GM12891 (cell line): ENCODE measurements around the gene POU2AF1.

ENCODE experiments used
- PAX5 ChIP-seq: IDR thresholded peaks from 2 replicates; pipeline ENCODE4 v1.6.1; 2011; ENCODE audit warnings: low read length, moderate library complexity, mild to moderate bottlenecking; ENCODE audit not compliant: insufficient read depth, severe bottlenecking
- POLR2A ChIP-seq: IDR thresholded peaks from 2 replicates; pipeline ENCODE4 v1.6.1; 2011; ENCODE audit warnings: low read depth, low read length, control low read depth
- POLR2AphosphoS5 ChIP-seq: IDR thresholded peaks from 2 replicates; pipeline ENCODE4 v1.6.1; 2011; ENCODE audit warnings: low read depth, low read length, control low read depth
- POU2F2 ChIP-seq: IDR thresholded peaks from 2 replicates; pipeline ENCODE4 v1.6.1; 2011; ENCODE audit warnings: low read depth, mild to moderate bottlenecking, control low read depth, low read length, moderate library complexity
- SPI1 ChIP-seq: IDR thresholded peaks from 2 replicates; pipeline ENCODE4 v1.6.1; 2011; ENCODE audit warnings: low read depth, low read length, control low read depth
- TAF1 ChIP-seq: IDR thresholded peaks from 2 replicates; pipeline ENCODE4 v1.6.1; 2011; ENCODE audit warnings: low read depth, low read length, control low read depth

DNA sequence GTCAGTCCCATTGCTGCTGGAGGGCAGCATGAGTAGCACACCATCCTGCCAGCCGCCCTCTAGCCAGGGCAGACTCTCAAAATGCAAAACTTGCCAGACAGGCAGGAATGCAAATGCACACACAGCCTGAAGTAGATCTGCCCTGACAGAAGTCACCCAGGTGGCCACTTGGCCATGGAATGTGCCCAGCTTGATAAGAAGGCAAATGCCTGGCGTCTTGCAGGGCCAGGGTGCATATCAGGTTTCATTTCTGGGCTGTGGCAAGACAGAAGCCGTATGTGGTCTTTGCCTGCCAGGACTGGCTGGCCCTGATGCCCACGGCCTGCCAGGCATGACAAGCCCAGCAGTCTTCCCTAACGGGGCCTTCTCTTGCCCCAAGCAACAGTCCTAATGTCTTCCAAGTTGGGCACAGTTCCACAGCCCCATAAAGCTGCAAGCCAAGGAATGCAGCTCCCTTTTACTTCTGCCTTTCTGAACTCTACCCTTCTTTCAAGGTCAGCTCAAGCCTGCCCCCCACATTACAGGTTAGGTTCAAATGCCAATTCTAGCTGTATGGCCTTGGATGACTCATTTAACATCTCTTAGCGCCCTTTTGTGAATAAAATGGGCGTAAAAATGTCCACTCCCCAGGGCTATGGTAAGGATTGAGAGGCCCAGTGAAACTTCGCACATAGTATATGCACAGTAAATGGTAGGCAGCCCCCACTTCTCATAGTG lies 51.0 kb downstream of the POU2AF1 start:
- TF ChIP-seq TAF1 = no peak
- TF ChIP-seq POLR2AphosphoS5 = no peak
- TF ChIP-seq POLR2A = no peak
- no peak for TF ChIP-seq PAX5
- TF ChIP-seq POU2F2 = no peak
- no peak for TF ChIP-seq SPI1
